GM12878 (cell line): ENCODE measurements around the gene DDHD1. TPM values are rescaled to one million over a fixed set of nuclear protein-coding genes. Genes with fewer than 3 reads are reported as not detected.

Experiments
- ATAC-seq: fragments of 200-7000 bp; cut with Tn5 transposase; 3 replicates; pipeline ENCODE4 v1.9.1; 2020; ENCODE audit warnings: mild to moderate bottlenecking, moderate library complexity
- BruUV-seq: library from RNA; stranded (reverse); fragments of 400-500 nt; replicated peaks from 2 replicates; lab custom pipeline; 2021; lab: Mats Ljungman, UMichigan
- CTCF ChIA-PET: fragments of 300-600 bp; sonication (Branson Sonifier 250); formaldehyde crosslinking; extraction: SDS; loops from one replicate; lab custom pipeline; 2021; ENCODE audit warnings: inconsistent platforms; lab: Yijun Ruan, JAX
- POLR2A ChIA-PET: fragments of 350-600 bp; formaldehyde crosslinking; extraction: SDS; loops from one replicate; lab custom pipeline; 2021; ENCODE audit warnings: inconsistent platforms; lab: Charles Lee
- RAD21 ChIA-PET: fragments of 300-600 bp; sonication (Branson Sonifier 250); formaldehyde crosslinking; loops from one replicate; lab custom pipeline; 2023; ENCODE audit warnings: antibody characterized with exemption; ENCODE audit not compliant: unreplicated experiment; lab: Charles Lee
- SMC1A ChIA-PET: fragments of 300-600 bp; sonication (Branson Sonifier 250); formaldehyde crosslinking; loops from one replicate; lab custom pipeline; 2023; ENCODE audit not compliant: unreplicated experiment, uncharacterized antibody; lab: Charles Lee
- DNase-seq: peaks from one replicate; pipeline ENCODE4 v3.0.0-alpha.2; 2011; ENCODE audit warnings: low read depth, low spot score
- FAIRE-seq: peaks from 3 replicates; lab custom pipeline; 2011; peaks lifted over from hg19 to GRCh38; lab: Jason Lieb, UNC
- H2AFZ ChIP-seq: 2 replicates; pipeline ENCODE4 v1.6.0; 2011; ENCODE audit warnings: low read depth, low read length, control low read depth; ENCODE audit not compliant: control insufficient read depth
- H3K27ac ChIP-seq: 2 replicates; pipeline ENCODE4 v1.5.1; 2011; ENCODE audit warnings: control low read depth; ENCODE audit not compliant: control insufficient read depth, insufficient read depth
- H3K27me3 ChIP-seq, 2 experiments: replicated peaks in 1 of 2; 2 replicates each; pipeline versions ENCODE4 v1.6.0 to v1.6.1; 2011; ENCODE audit warnings: low read length in 1 of 2; ENCODE audit not compliant: control insufficient read depth in 2 of 2, insufficient read depth in 2 of 2
- H3K36me3 ChIP-seq, 2 experiments: 2 replicates each; pipeline ENCODE4 v1.5.1; 2011; ENCODE audit warnings: low read length in 1 of 2; ENCODE audit not compliant: control insufficient read depth in 2 of 2, insufficient read depth in 2 of 2
- H3K4me1 ChIP-seq: 2 replicates; pipeline ENCODE4 v1.6.1; 2011; ENCODE audit warnings: mild to moderate bottlenecking, low read length, moderate library complexity, mixed read lengths; ENCODE audit not compliant: control insufficient read depth, insufficient read depth
- H3K4me2 ChIP-seq: 2 replicates; pipeline ENCODE4 v1.6.0; 2011; ENCODE audit warnings: control low read depth; ENCODE audit not compliant: control insufficient read depth, insufficient read depth
- H3K4me3 ChIP-seq: fragments of 200-600 bp; sonication (generic); 2 replicates; pipeline ENCODE4 v1.5.1; 2016
- H3K79me2 ChIP-seq: 2 replicates; pipeline ENCODE4 v1.6.0; 2011; ENCODE audit warnings: low read length; ENCODE audit not compliant: control insufficient read depth, insufficient read depth
- H3K9ac ChIP-seq: 2 replicates; pipeline ENCODE4 v1.8.0; 2011; ENCODE audit warnings: low read length, control low read depth, mixed read lengths; ENCODE audit not compliant: control insufficient read depth, insufficient read depth
- H3K9me3 ChIP-seq: replicated peaks from 3 replicates; pipeline ENCODE4 v1.5.1; 2011; ENCODE audit warnings: mild to moderate bottlenecking, low read length; ENCODE audit not compliant: control insufficient read depth, insufficient read depth
- H4K20me1 ChIP-seq: 2 replicates; pipeline ENCODE4 v1.6.0; 2011; ENCODE audit not compliant: control insufficient read depth, insufficient read depth
- CUX1 ChIP-seq: IDR thresholded peaks from 2 replicates; pipeline ENCODE4 v1.6.1; 2012; ENCODE audit warnings: improper control_type of control experiment, low read depth, low read length; ENCODE audit not compliant: insufficient replicate concordance
- RELB ChIP-seq: fragments of 450-650 bp; IDR thresholded peaks from 2 replicates; pipeline ENCODE4 v1.6.1; 2017; ENCODE audit warnings: low read depth, mild to moderate bottlenecking, moderate library complexity
- YBX1 ChIP-seq: fragments of 450-650 bp; IDR thresholded peaks from 2 replicates; pipeline ENCODE4 v1.6.1; 2016; ENCODE audit warnings: antibody characterized with exemption
- ZNF592 ChIP-seq: fragments of 450-650 bp; IDR thresholded peaks from 2 replicates; pipeline ENCODE4 v1.6.1; 2017; ENCODE audit warnings: mild to moderate bottlenecking, moderate library complexity
- WGBS: methylation state at CpG from one replicate; pipeline ENCODE4 v1.1.6; 2016; ENCODE audit warnings: low lambda C conversion rate; ENCODE audit not compliant: insufficient replicate concordance, insufficient coverage; ENCODE audit errors: missing lambda C conversion rate; 5-methylcytosine and 5-hydroxymethylcytosine counted together
- in situ Hi-C: fragments of 300-500 bp; cut with MboI; formaldehyde crosslinking; loops from 9 replicates; pipeline ENCODE4 v1.14.3; 2018; ENCODE audit warnings: mixed read lengths
- intact Hi-C: fragments of 100-400 bp; cut with micrococcal nuclease; formaldehyde crosslinking; loops from one replicate; pipeline ENCODE4 v1.14.2; 2022; ENCODE audit not compliant: unreplicated experiment
- polyA plus RNA-seq, 11 experiments: library from polyadenylated mRNA; depleted of rRNA in 4 of 11; unstranded in 6 of 11; stranded (reverse) in 5 of 11; fragments of >200 nt; fragmentation: Nextera tagmentation in 4 of 11; fragmentation: Illumina TruSeq in 1 of 11; extraction: Ambion mirVana in 4 of 11; extraction: Trizol in 1 of 11; gene quantifications; 1 replicate in 1 of 11; 2 replicates in 10 of 11; pipeline versions ENCODE4 v1.2.1 to v1.2.3, GENCODE V29; 2011 to 2016; ENCODE audit warnings: inconsistent platforms in 2 of 11, missing spikeins in 2 of 11, low read depth in 1 of 11
- total RNA-seq, 4 experiments: library from RNA; depleted of rRNA in 3 of 4; stranded (reverse); fragments of >200 nt in 3 of 4; fragmentation: Illumina TruSeq in 1 of 4; extraction: Trizol in 1 of 4; gene quantifications; 2 replicates each; pipeline versions ENCODE4 v1.2.1 to v1.2.3, GENCODE V29; 2013 to 2021

DDHD1 gene
- total and polyA plus RNA-seq, 10 of the 15 experiments (the other 5 are each of a cell fraction or from before 2014, with no cell fraction given), result 7.7 to 52.3 (median 28.5) TPM

- Histone ChIP-seq H3K9ac (no peak overlapping the region), H4K20me1 (no peaks in the 10 kb centered on the region), H3K4me1 (no peaks in the 10 kb centered on the region), H3K27me3 (no peaks in the 10 kb centered on the region), H3K36me3 (peaks cover 0 to 35% of the 10 kb centered on the region in 2 experiments; a peak in 2 of 4 replicates), H2AFZ (no peak overlapping the region), H3K9me3 (no peaks in the 10 kb centered on the region; the same call in 2 of the 3 replicates), H3K4me3 (no peak overlapping the region), H3K27ac (no peak overlapping the region), H3K79me2 (no peaks in the 10 kb centered on the region), H3K4me2 (no peak overlapping the region)
- SMC1A ChIA-PET, result no interaction called here
- 97% methylated on average over 4 of the region's 4 CpGs for WGBS
- ATAC-seq (no peak), DNase-seq (no peak), FAIRE-seq (peak; percentile 31)
- no TSS peak for BruUV-seq
- TF ChIP-seq YBX1, result no peak
- TF ChIP-seq RELB, result no peak
- in situ Hi-C loops (no loop called here), intact Hi-C loops (no loop called here)
- CTCF ChIA-PET, result interaction anchor here (5.0 kb wide), 1 partner anchor 12 kb away, joined by 36 read pairs; no protein-coding TSS in a partner anchor
- POLR2A ChIA-PET, result no interaction called here
- RAD21 ChIA-PET, result no interaction called here
Measured at GRCh38 chr14:53042480-53042879, 110.6 kb downstream of the DDHD1 start.

GRCh38 chr14:53041067-53041466, 112.1 kb downstream of the DDHD1 start:
- intact Hi-C loops, result no loop called here
- 98% methylated on average over 2 of the region's 2 CpGs for WGBS
- no peak for FAIRE-seq
- SMC1A ChIA-PET, result interaction anchor here (1.0 kb wide), 1 partner anchor 18 kb away, joined by 3 read pairs; no protein-coding TSS in a partner anchor
- H3K4me3 ChIP-seq, result no peak overlapping the region
- peaks cover 0 to 37% of the 10 kb centered on the region in 2 experiments; a peak in 2 of 4 replicates for H3K36me3 ChIP-seq
- no peaks in the 10 kb centered on the region for H3K79me2 ChIP-seq
- no peak for ATAC-seq
- H3K4me2 ChIP-seq, result no peak overlapping the region
- in situ Hi-C loops, result no loop called here
- H3K9me3 ChIP-seq, result no peaks in the 10 kb centered on the region; the same call in 2 of the 3 replicates
- BruUV-seq, result no TSS peak
- POLR2A ChIA-PET, result no interaction called here
- no peak overlapping the region for H3K27ac ChIP-seq
- no peak for DNase-seq
- RAD21 ChIA-PET, result no interaction called here
- CTCF ChIA-PET, result interaction anchor here (1.1 to 5.0 kb wide), 2 partner anchors 14 to 34 kb away, joined by 3 to 36 read pairs; no protein-coding TSS in a partner anchor
- no peak overlapping the region for H2AFZ ChIP-seq
- no peaks in the 10 kb centered on the region for H3K4me1 ChIP-seq
- H4K20me1 ChIP-seq, result no peaks in the 10 kb centered on the region
- H3K27me3 ChIP-seq, result no peaks in the 10 kb centered on the region
- no peak overlapping the region for H3K9ac ChIP-seq
- TF ChIP-seq ZNF592 (no peak), CUX1 (no peak), YBX1 (no peak)
